Endothelial cell of umbilical vein (primary cell): ENCODE measurements around the gene VANGL1.

ENCODE experiments used
- EZH2 ChIP-seq: IDR thresholded peaks from 2 replicates; pipeline ENCODE4 v1.6.1; 2012; ENCODE audit warnings: borderline replicate concordance, low read depth, mild to moderate bottlenecking, moderate library complexity, low read length, inconsistent platforms; ENCODE audit not compliant: severe bottlenecking
- GATA2 ChIP-seq: IDR thresholded peaks from 2 replicates; pipeline ENCODE4 v1.7.0; 2011; ENCODE audit warnings: low read depth, mild to moderate bottlenecking, moderate library complexity, mixed read lengths, low read length; ENCODE audit not compliant: insufficient read length, insufficient read depth
- JUN ChIP-seq: IDR thresholded peaks from 2 replicates; pipeline ENCODE4 v1.6.1; 2011; ENCODE audit warnings: borderline replicate concordance, low read depth; ENCODE audit not compliant: insufficient read length, insufficient read depth
- POLR2A ChIP-seq: IDR thresholded peaks from 2 replicates; pipeline ENCODE4 v1.6.1; 2012; ENCODE audit warnings: low read depth, mild to moderate bottlenecking, control low read depth, low read length
- POLR2AphosphoS5 ChIP-seq: IDR thresholded peaks from 2 replicates; pipeline ENCODE4 v1.6.1; 2012; ENCODE audit warnings: low read depth, mild to moderate bottlenecking, control low read depth, low read length, moderate library complexity; ENCODE audit not compliant: insufficient read depth
- TF ChIP-seq, protein P1 (sequence below), 2 donors: IDR thresholded peaks; 1 replicate in 1 of 2; 2 replicates in 1 of 2; pipeline ENCODE4 v1.5.1; 2011; ENCODE audit warnings: low read length in 2 of 2, mild to moderate bottlenecking in 2 of 2, moderate library complexity in 2 of 2, control low read depth in 1 of 2, inconsistent platforms in 1 of 2, low read depth in 1 of 2; ENCODE audit not compliant: insufficient read depth in 1 of 2; ENCODE audit errors: extremely low read depth in 1 of 2
- TF ChIP-seq, protein P2 (sequence below): IDR thresholded peaks from 2 replicates; pipeline ENCODE4 v1.6.1; 2011; ENCODE audit not compliant: insufficient read depth, insufficient read length

DNA sequence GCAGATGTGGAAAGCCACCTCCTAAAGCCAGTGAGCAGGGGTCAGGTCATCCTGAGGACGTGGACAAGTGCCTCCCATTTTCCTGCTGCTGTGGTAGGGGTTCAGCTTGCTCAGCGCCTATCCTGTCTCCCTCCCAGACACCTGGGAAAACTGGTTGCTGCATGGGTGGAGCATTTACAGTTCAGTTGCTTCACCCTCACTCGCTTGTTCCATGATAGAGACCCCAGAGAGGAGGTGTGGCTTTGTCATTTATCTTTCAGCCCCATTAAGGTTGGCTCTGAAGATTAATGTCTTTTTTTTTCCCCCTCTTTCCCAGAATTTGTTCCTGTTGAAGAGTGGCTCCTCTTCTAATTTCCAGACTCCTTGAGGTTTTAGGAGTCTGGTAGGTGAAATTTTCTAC, 9.2 kb downstream of the VANGL1 start:
- TF ChIP-seq JUN: no peak
- no peak for TF ChIP-seq POLR2AphosphoS5
- TF ChIP-seq POLR2A: no peak
- TF ChIP-seq, protein P1, sequence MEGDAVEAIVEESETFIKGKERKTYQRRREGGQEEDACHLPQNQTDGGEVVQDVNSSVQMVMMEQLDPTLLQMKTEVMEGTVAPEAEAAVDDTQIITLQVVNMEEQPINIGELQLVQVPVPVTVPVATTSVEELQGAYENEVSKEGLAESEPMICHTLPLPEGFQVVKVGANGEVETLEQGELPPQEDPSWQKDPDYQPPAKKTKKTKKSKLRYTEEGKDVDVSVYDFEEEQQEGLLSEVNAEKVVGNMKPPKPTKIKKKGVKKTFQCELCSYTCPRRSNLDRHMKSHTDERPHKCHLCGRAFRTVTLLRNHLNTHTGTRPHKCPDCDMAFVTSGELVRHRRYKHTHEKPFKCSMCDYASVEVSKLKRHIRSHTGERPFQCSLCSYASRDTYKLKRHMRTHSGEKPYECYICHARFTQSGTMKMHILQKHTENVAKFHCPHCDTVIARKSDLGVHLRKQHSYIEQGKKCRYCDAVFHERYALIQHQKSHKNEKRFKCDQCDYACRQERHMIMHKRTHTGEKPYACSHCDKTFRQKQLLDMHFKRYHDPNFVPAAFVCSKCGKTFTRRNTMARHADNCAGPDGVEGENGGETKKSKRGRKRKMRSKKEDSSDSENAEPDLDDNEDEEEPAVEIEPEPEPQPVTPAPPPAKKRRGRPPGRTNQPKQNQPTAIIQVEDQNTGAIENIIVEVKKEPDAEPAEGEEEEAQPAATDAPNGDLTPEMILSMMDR (IDR thresholded peaks at IDR 0.05; ENCODE audit: extremely low read depth in 1 of 2, insufficient read depth in 1 of 2, low read depth in 1 of 2, low read length in 2 of 2): no peak
- no peak for TF ChIP-seq GATA2
- TF ChIP-seq EZH2: no peak
- TF ChIP-seq, protein P2, sequence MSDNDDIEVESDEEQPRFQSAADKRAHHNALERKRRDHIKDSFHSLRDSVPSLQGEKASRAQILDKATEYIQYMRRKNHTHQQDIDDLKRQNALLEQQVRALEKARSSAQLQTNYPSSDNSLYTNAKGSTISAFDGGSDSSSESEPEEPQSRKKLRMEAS: no peak
